Measurements from ENCODE around the gene STARD13.
A peak's percentile ranks its signal among the peaks of the same experiment; 100 is the strongest.

STARD13 gene

DNA sequence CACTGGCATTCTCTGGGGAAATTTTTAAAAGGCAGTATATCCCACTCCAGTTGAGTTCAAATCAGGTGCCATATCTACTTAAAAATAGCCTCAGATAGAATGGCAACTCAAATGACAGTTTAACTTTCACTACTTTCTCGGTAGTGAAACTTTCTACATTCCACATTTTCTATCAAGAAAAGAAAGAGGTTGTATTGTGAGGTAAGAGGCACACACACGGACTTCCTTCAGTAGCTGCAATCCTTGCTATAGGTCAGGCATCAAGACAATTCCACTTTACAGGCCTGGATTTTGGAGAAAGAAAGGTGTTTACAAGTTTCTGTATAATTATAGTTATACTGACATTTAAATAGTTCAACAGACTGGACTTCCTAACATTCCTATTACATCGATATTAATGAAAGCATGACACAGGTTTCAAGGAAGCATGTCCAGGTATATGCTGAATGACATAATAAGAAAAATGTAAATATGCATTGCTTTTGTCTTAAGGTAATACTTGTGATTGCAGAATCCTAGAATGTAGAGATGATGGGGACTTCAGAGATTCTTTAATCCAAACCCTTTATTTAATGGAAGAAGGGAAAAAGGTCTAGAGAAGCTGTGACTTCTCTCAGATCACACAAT lies 5.2 kb downstream of the STARD13 start:
- H3K9ac ChIP-seq (ENCODE audit: low read length), result peak overlapping the region; percentile 67

DNA sequence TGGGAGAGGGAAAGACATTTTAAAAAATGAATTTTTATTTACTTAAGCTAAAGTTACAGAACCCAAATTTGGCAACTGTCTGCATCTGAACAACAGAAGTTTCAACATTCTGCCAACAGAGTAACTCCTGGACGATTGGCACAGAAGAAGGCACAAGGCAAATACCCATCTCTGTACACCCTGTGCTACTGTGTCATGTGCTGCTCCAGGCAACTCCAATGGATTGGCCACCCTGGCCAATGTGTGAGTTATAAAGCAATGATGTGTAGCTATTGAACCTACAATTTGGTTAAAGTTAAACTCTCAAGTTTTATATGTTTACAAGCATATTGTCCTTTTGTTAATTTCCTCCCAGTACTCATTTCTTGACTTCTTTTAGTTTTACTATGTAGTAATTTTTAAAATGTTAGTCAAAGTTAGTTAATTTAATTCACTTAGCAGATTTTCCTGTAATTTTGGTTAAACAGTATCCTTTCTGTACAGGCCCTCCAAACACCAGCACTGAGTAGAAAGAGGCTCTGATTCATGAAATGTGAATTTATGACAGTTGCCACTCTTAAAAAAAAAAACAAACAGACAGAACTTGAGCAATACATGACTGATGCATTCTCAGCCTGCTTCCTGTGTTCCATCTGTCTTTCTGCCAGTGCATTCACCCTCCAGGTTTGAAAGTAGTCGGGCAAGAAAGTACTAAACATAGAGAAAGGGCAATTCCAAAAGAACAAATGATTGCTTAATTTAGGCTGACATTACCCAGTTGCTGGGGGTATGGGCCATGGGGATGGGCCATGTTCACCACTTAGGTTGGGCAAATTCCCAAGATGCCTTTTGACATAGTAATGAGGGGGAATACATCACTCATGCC lies 5.9 kb downstream of the STARD13 start:
- Histone ChIP-seq H2BK12ac (ENCODE audit: low read length in 2 of 2) (peak overlapping the region in 1 of 2 experiments; percentile 99), H3K4ac (ENCODE audit: low read depth in 1 of 2, low read length in 2 of 2) (peak overlapping the region in 1 of 2 experiments; percentile 60), H2AK5ac (ENCODE audit: low read length, severe bottlenecking) (peak overlapping the region; percentile 64), H3K9me3 (ENCODE audit: control insufficient read depth, low read length) (no peaks in the 10 kb centered on the region), H3K4me1 (ENCODE audit: control insufficient read depth, insufficient read depth, low read depth, low read length) (peaks cover 5% of the 10 kb centered on the region), H3K36me3 (ENCODE audit: control insufficient read depth in 1 of 2, insufficient read depth in 2 of 2, low read depth in 1 of 2, low read length in 2 of 2) (peaks cover 0 to 3% of the 10 kb centered on the region in 2 experiments), H3K4me2 (ENCODE audit: low read length, poor library complexity, severe bottlenecking) (no peak overlapping the region), H2BK120ac (ENCODE audit: low read depth, low read length) (no peak overlapping the region), H3K18ac (ENCODE audit: low read depth in 1 of 2, low read length in 2 of 2) (peak overlapping the region in 1 of 2 experiments; percentile 49), H3K14ac (ENCODE audit: low read length in 2 of 2) (no peak overlapping the region), H2BK15ac (ENCODE audit: low read depth, poor library complexity, severe bottlenecking) (no peak overlapping the region), H3K9ac (ENCODE audit: low read length) (peak overlapping the region; percentile 67), H4K91ac (ENCODE audit: low read length) (peak overlapping the region; percentile 91), H3K27ac (ENCODE audit: low read length, poor library complexity, severe bottlenecking) (peak overlapping the region; percentile 93), H3K79me1 (replicated peaks; ENCODE audit: low read length, poor library complexity, severe bottlenecking) (peaks cover 3% of the 10 kb centered on the region), H3K23ac (ENCODE audit: low read length in 2 of 2) (no peak overlapping the region), H2BK5ac (ENCODE audit: low read depth, low read length, poor library complexity, severe bottlenecking) (no peak overlapping the region), H3K4me3 (ENCODE audit: insufficient read depth in 1 of 2, low read depth in 1 of 2, low read length in 2 of 2) (peak overlapping the region in 1 of 2 experiments; percentile 22), H3K27me3 (ENCODE audit: control insufficient read depth in 1 of 2, insufficient read depth in 1 of 2, low read length in 2 of 2) (no peaks in the 10 kb centered on the region), H2AFZ (ENCODE audit: low read depth, low read length) (no peak overlapping the region), H4K8ac (ENCODE audit: low read length) (peak overlapping the region; percentile 90)
- peak; percentile 80 for DNase-seq
- 28% methylated on average over 2 of the region's 2 CpGs for WGBS

More for the DNA sequence above, 5.2 kb downstream of the STARD13 start:
- no peaks in the 10 kb centered on the region for H3K27me3 ChIP-seq (ENCODE audit: control insufficient read depth in 1 of 2, insufficient read depth in 1 of 2, low read length in 2 of 2)
- peak overlapping the region; percentile 59 for H2BK5ac ChIP-seq (ENCODE audit: low read depth, low read length, poor library complexity, severe bottlenecking)
- no peak overlapping the region for H2BK120ac ChIP-seq (ENCODE audit: low read depth, low read length)
- 100% methylated on average over 1 of the region's 3 CpGs for WGBS
- H3K18ac ChIP-seq (ENCODE audit: low read depth in 1 of 2, low read length in 2 of 2), result no peak overlapping the region
- H3K9me3 ChIP-seq (ENCODE audit: control insufficient read depth, low read length), result no peaks in the 10 kb centered on the region
- H2BK15ac ChIP-seq (ENCODE audit: low read depth, poor library complexity, severe bottlenecking), result no peak overlapping the region
- no peaks in the 10 kb centered on the region for H3K79me1 ChIP-seq (replicated peaks; ENCODE audit: low read length, poor library complexity, severe bottlenecking)
- H3K23ac ChIP-seq (ENCODE audit: low read length in 2 of 2), result no peak overlapping the region
- H2BK12ac ChIP-seq (ENCODE audit: low read length in 2 of 2), result no peak overlapping the region
- no peak for DNase-seq
- no peak overlapping the region for H3K14ac ChIP-seq (ENCODE audit: low read length in 2 of 2)
- peak overlapping the region; percentile 93 for H3K27ac ChIP-seq (ENCODE audit: low read length, poor library complexity, severe bottlenecking)
- peaks cover 3% of the 10 kb centered on the region for H3K4me1 ChIP-seq (ENCODE audit: control insufficient read depth, insufficient read depth, low read depth, low read length)
- no peak overlapping the region for H2AFZ ChIP-seq (ENCODE audit: low read depth, low read length)
- no peak overlapping the region for H3K4me3 ChIP-seq (ENCODE audit: insufficient read depth in 1 of 2, low read depth in 1 of 2, low read length in 2 of 2)
- H3K36me3 ChIP-seq (ENCODE audit: control insufficient read depth in 1 of 2, insufficient read depth in 2 of 2, low read depth in 1 of 2, low read length in 2 of 2), result peaks cover 0 to 3% of the 10 kb centered on the region in 2 experiments
- no peak overlapping the region for H4K8ac ChIP-seq (ENCODE audit: low read length)
- H3K4ac ChIP-seq (ENCODE audit: low read depth in 1 of 2, low read length in 2 of 2), result no peak overlapping the region
- H2AK5ac ChIP-seq (ENCODE audit: low read length, severe bottlenecking), result peak overlapping the region; percentile 64
- no peak overlapping the region for H3K4me2 ChIP-seq (ENCODE audit: low read length, poor library complexity, severe bottlenecking)
- no peak overlapping the region for H4K91ac ChIP-seq (ENCODE audit: low read length)

DNA sequence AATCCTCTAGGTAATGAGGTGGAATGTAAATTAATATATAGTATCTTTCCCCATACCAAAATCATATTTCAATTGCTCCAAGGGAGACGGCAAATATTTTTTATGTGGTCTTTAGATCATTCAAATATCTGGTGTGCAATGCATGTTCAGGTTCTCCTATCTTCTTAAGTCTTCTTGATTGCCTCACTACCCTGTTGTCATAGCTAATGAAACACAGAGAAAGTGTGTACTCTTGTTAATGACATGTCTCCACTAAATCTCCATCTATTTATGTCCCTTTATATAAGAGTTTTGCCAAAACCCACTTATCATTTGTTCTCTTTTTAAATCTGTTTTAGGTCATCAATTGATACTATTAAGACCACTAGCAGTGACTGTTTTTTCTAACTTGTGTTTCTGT lies 6.6 kb downstream of the STARD13 start:
- no CpG with 5 or more reads among the region's 1 CpG for WGBS
- H3K14ac ChIP-seq (ENCODE audit: low read length in 2 of 2), result no peak overlapping the region

DNA sequence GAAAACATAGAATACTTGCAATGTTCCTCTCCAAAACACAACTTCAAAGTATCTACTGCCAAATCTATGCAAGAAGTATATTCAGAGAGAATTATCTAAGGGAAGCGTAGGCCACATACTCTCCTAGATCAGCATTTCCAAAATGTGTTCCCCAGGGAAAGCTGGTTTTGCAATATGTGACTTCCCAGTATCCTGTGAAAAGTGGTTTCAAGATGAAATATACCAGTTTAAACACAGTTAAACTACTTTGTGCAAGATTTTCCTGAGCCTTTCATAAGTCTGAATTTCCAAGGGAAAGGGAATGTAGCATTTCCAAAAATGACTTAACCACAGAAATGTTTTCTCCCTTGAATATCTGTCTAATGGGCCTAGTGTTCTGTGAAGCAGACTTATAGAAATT lies 7.6 kb downstream of the STARD13 start:
- peak overlapping the region; percentile 72 for H2AK5ac ChIP-seq (ENCODE audit: low read length, severe bottlenecking)
- H2BK120ac ChIP-seq (ENCODE audit: low read depth, low read length), result no peak overlapping the region
- no peak overlapping the region for H3K4me3 ChIP-seq (ENCODE audit: insufficient read depth in 1 of 2, low read depth in 1 of 2, low read length in 2 of 2)
- no peak overlapping the region for H3K4ac ChIP-seq (ENCODE audit: low read depth in 1 of 2, low read length in 2 of 2)
- H3K79me1 ChIP-seq (replicated peaks; ENCODE audit: low read length, poor library complexity, severe bottlenecking), result peaks cover 3% of the 10 kb centered on the region
- H3K9me3 ChIP-seq (ENCODE audit: control insufficient read depth, low read length), result no peaks in the 10 kb centered on the region
- H3K9ac ChIP-seq (ENCODE audit: low read length), result peak overlapping the region; percentile 42
- DNase-seq, result peak; percentile 79
- no peak overlapping the region for H3K14ac ChIP-seq (ENCODE audit: low read length in 2 of 2)
- no peak overlapping the region for H2BK12ac ChIP-seq (ENCODE audit: low read length in 2 of 2)
- H3K4me1 ChIP-seq (ENCODE audit: control insufficient read depth, insufficient read depth, low read depth, low read length), result peaks cover 5% of the 10 kb centered on the region
- no peaks in the 10 kb centered on the region for H3K27me3 ChIP-seq (ENCODE audit: control insufficient read depth in 1 of 2, insufficient read depth in 1 of 2, low read length in 2 of 2)
- no peak overlapping the region for H2BK5ac ChIP-seq (ENCODE audit: low read depth, low read length, poor library complexity, severe bottlenecking)
- no peak overlapping the region for H4K8ac ChIP-seq (ENCODE audit: low read length)
- no peak overlapping the region for H3K18ac ChIP-seq (ENCODE audit: low read depth in 1 of 2, low read length in 2 of 2)
- no peak overlapping the region for H4K91ac ChIP-seq (ENCODE audit: low read length)
- no peak overlapping the region for H2AFZ ChIP-seq (ENCODE audit: low read depth, low read length)
- H3K36me3 ChIP-seq (ENCODE audit: control insufficient read depth in 1 of 2, insufficient read depth in 2 of 2, low read depth in 1 of 2, low read length in 2 of 2), result peaks cover 0 to 3% of the 10 kb centered on the region in 2 experiments
- no peak overlapping the region for H2BK15ac ChIP-seq (ENCODE audit: low read depth, poor library complexity, severe bottlenecking)
- peak overlapping the region; percentile 64 for H3K27ac ChIP-seq (ENCODE audit: low read length, poor library complexity, severe bottlenecking)
- H3K23ac ChIP-seq (ENCODE audit: low read length in 2 of 2), result no peak overlapping the region
- no peak overlapping the region for H3K4me2 ChIP-seq (ENCODE audit: low read length, poor library complexity, severe bottlenecking)
- 71% methylated on average over 1 of the region's 1 CpG for WGBS

More for the DNA sequence above, 6.6 kb downstream of the STARD13 start:
- H3K23ac ChIP-seq (ENCODE audit: low read length in 2 of 2), result no peak overlapping the region
- H3K79me1 ChIP-seq (replicated peaks; ENCODE audit: low read length, poor library complexity, severe bottlenecking), result peaks cover 3% of the 10 kb centered on the region
- no peak for DNase-seq
- no peak overlapping the region for H2BK120ac ChIP-seq (ENCODE audit: low read depth, low read length)
- peak overlapping the region; percentile 70 for H3K27ac ChIP-seq (ENCODE audit: low read length, poor library complexity, severe bottlenecking)
- H3K4me1 ChIP-seq (ENCODE audit: control insufficient read depth, insufficient read depth, low read depth, low read length), result peaks cover 5% of the 10 kb centered on the region
- H4K91ac ChIP-seq (ENCODE audit: low read length), result no peak overlapping the region
- no peak overlapping the region for H4K8ac ChIP-seq (ENCODE audit: low read length)
- H3K9me3 ChIP-seq (ENCODE audit: control insufficient read depth, low read length), result no peaks in the 10 kb centered on the region
- H2AFZ ChIP-seq (ENCODE audit: low read depth, low read length), result no peak overlapping the region
- peaks cover 0 to 3% of the 10 kb centered on the region in 2 experiments for H3K36me3 ChIP-seq (ENCODE audit: control insufficient read depth in 1 of 2, insufficient read depth in 2 of 2, low read depth in 1 of 2, low read length in 2 of 2)
- no peak overlapping the region for H2BK12ac ChIP-seq (ENCODE audit: low read length in 2 of 2)
- H3K27me3 ChIP-seq (ENCODE audit: control insufficient read depth in 1 of 2, insufficient read depth in 1 of 2, low read length in 2 of 2), result no peaks in the 10 kb centered on the region
- H3K4ac ChIP-seq (ENCODE audit: low read depth in 1 of 2, low read length in 2 of 2), result no peak overlapping the region
- peak overlapping the region; percentile 67 for H3K9ac ChIP-seq (ENCODE audit: low read length)
- no peak overlapping the region for H3K4me2 ChIP-seq (ENCODE audit: low read length, poor library complexity, severe bottlenecking)
- no peak overlapping the region for H2AK5ac ChIP-seq (ENCODE audit: low read length, severe bottlenecking)
- H2BK15ac ChIP-seq (ENCODE audit: low read depth, poor library complexity, severe bottlenecking), result no peak overlapping the region
- H3K18ac ChIP-seq (ENCODE audit: low read depth in 1 of 2, low read length in 2 of 2), result no peak overlapping the region
- H2BK5ac ChIP-seq (ENCODE audit: low read depth, low read length, poor library complexity, severe bottlenecking), result no peak overlapping the region
- H3K4me3 ChIP-seq (ENCODE audit: insufficient read depth in 1 of 2, low read depth in 1 of 2, low read length in 2 of 2), result no peak overlapping the region
